HEK293T (cell line): Measurements from ENCODE around the gene LRCH4.
"Not testable (repeated sequence)": the region's sequence is repeated elsewhere in the genome, so short reads cannot be mapped to it uniquely, and the experiment has no call there.

ENCODE experiments used
- CTCF ChIA-PET: fragments of 350-600 bp; formaldehyde crosslinking; extraction: SDS; loops from one replicate; lab custom pipeline; 2021; ENCODE audit warnings: antibody characterized with exemption, inconsistent platforms; lab: Yijun Ruan, JAX
- POLR2A ChIA-PET: fragments of 350-600 bp; formaldehyde crosslinking; extraction: SDS; loops from one replicate; lab custom pipeline; 2020; ENCODE audit warnings: antibody characterized with exemption, inconsistent platforms; lab: Yijun Ruan, JAX
- DNase-seq: peaks from one replicate; pipeline ENCODE4 v3.0.0; 2012; ENCODE audit warnings: mixed read lengths; ENCODE audit errors: extremely low spot score
- ARNT ChIP-seq: fragments of 450-650 bp; IDR thresholded peaks from 2 replicates; pipeline ENCODE4 v1.6.1; 2017; ENCODE audit warnings: mild to moderate bottlenecking
- BHLHE40 ChIP-seq: fragments of 450-650 bp; IDR thresholded peaks from 2 replicates; pipeline ENCODE4 v1.6.1; 2016; ENCODE audit warnings: mild to moderate bottlenecking, moderate library complexity, borderline replicate concordance
- CTBP1 ChIP-seq: fragments of 450-650 bp; IDR thresholded peaks from 2 replicates; pipeline ENCODE4 v1.6.1; 2016; ENCODE audit warnings: borderline replicate concordance
- ELF4 ChIP-seq: fragments of 450-650 bp; IDR thresholded peaks from 2 replicates; pipeline ENCODE4 v1.6.1; 2017; ENCODE audit warnings: antibody characterized with exemption
- FOXA1 ChIP-seq: fragments of 450-650 bp; IDR thresholded peaks from 2 replicates; pipeline ENCODE4 v1.6.1; 2016; ENCODE audit warnings: mild to moderate bottlenecking
- FOXK2 ChIP-seq: fragments of 450-650 bp; IDR thresholded peaks from 2 replicates; pipeline ENCODE4 v1.6.1; 2016; ENCODE audit warnings: mild to moderate bottlenecking
- FOXM1 ChIP-seq: fragments of 450-650 bp; IDR thresholded peaks from 2 replicates; pipeline ENCODE4 v1.6.1; 2017; ENCODE audit warnings: mild to moderate bottlenecking, borderline replicate concordance
- HDGF ChIP-seq: fragments of 450-650 bp; IDR thresholded peaks from 2 replicates; pipeline ENCODE4 v1.6.1; 2017; ENCODE audit warnings: antibody characterized with exemption, borderline replicate concordance
- L3MBTL2 ChIP-seq: fragments of 450-650 bp; conservative IDR thresholded peaks from 2 replicates; pipeline ENCODE4 v1.6.1; 2016; ENCODE audit warnings: mild to moderate bottlenecking
- LEF1 ChIP-seq: fragments of 450-650 bp; IDR thresholded peaks from 2 replicates; pipeline ENCODE4 v1.6.1; 2017; ENCODE audit warnings: mild to moderate bottlenecking, borderline replicate concordance
- NFRKB ChIP-seq: fragments of 450-650 bp; IDR thresholded peaks from 2 replicates; pipeline ENCODE4 v1.6.1; 2016; ENCODE audit warnings: mild to moderate bottlenecking, moderate library complexity
- SP1 ChIP-seq: fragments of 450-650 bp; IDR thresholded peaks from 2 replicates; pipeline ENCODE4 v1.6.1; 2017
- SUZ12 ChIP-seq: fragments of 450-650 bp; IDR thresholded peaks from 2 replicates; pipeline ENCODE4 v1.6.1; 2016; ENCODE audit warnings: mild to moderate bottlenecking
- TARDBP ChIP-seq: fragments of 450-650 bp; IDR thresholded peaks from 2 replicates; pipeline ENCODE4 v1.6.1; 2016
- ZNF384 ChIP-seq: fragments of 450-650 bp; IDR thresholded peaks from 2 replicates; pipeline ENCODE4 v1.6.1; 2016
- TF ChIP-seq, protein P1 (sequence below): fragments of 450-650 bp; IDR thresholded peaks from 2 replicates; pipeline ENCODE4 v1.6.1; 2016

The LRCH4 gene

DNA sequence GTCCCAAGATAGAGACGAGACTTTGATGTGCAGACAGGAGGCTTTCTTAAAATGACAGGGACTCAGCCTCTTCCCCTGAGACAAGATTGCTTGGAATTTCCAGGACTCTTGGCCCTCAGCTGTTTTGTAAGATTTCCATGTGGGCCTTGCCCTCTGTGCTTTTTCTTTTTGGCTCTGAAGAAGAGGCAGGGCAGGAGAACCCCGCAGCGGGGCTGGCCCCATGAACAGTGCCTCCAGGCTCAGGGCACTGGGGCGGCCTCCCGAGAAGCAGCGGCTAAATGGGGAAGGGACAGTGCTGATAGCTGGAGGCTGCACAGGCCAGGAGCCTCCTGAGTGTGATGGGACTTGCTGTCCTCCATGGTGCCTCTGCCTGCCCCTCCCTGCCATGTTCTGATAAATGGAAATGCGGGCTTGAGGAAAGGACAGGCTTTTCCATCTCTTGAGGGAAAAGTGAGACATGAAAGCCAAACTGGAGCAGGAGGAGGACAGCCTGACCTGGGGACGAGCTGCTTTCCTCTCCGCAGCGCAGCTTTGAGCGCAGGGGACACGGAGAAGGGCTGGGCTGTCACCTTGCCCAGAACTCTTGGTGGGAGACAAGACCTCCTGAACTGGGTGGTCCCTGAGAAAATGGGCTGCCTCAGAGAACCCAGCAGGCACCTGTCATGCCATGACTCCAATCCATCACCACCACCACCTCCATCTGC is 24.3 kb downstream of the LRCH4 start:
- DNase-seq: no peak
- POLR2A ChIA-PET: interaction anchor here (1.0 kb wide), 1 partner anchor 131 kb away, joined by 3 read pairs; no protein-coding TSS in a partner anchor
- TF ChIP-seq ELF4 (no peak), SP1 (no peak), ARNT (no peak), FOXM1 (no peak), HDGF (no peak), BHLHE40 (no peak), SUZ12 (no peak), TARDBP (no peak), L3MBTL2 (no peak)
- TF ChIP-seq, protein P1, sequence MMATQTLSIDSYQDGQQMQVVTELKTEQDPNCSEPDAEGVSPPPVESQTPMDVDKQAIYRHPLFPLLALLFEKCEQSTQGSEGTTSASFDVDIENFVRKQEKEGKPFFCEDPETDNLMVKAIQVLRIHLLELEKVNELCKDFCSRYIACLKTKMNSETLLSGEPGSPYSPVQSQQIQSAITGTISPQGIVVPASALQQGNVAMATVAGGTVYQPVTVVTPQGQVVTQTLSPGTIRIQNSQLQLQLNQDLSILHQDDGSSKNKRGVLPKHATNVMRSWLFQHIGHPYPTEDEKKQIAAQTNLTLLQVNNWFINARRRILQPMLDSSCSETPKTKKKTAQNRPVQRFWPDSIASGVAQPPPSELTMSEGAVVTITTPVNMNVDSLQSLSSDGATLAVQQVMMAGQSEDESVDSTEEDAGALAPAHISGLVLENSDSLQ: no peak
- CTCF ChIA-PET: interaction anchor here (0.6 to 0.9 kb wide), 3 partner anchors 23 to 826 kb away, joined by 3 read pairs; partner anchors contain the start of gene AGFG2

DNA sequence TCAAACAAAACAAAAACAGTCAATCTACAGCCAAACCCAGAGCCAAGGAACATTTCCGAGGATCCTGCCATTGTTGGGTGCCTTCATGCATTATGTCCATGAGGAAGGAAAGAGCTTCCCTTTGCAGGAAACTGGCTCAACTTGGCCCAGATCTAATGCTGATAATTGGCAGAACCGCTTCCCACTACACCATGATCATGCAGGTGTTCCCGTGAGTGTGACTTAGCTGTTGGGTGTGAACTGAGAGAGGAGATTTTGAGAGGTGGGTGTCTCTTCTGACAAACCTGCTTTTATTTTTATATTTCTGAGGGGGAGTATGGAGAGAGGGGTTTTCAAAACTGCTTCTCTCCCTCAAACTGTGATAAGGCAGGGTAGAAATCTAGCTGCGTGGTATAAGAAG is 26.8 kb downstream of the LRCH4 start:
- ChIA-PET POLR2A (interaction anchor here (1.0 to 1.3 kb wide), 2 partner anchors 81 to 130 kb away, joined by 3 to 4 read pairs; no protein-coding TSS in a partner anchor), CTCF (interaction anchor here (0.6 to 2.2 kb wide), 18 partner anchors 14 to 171 kb away, joined by 3 to 13 read pairs (median 4); partner anchors contain the start of genes AGFG2 and POP7)
- TF ChIP-seq TARDBP (no peak), HDGF (no peak), SP1 (no peak), ZNF384 (no peak), CTBP1 (no peak), L3MBTL2 (no peak), FOXK2 (no peak), NFRKB (no peak), ARNT (no peak)
- TF ChIP-seq, protein P1: no peak
- no peak for DNase-seq

- TF ChIP-seq FOXM1 (no peak), CTBP1 (no peak), L3MBTL2 (no peak), HDGF (no peak), ELF4 (no peak), SP1 (no peak), BHLHE40 (no peak), FOXA1 (no peak), NFRKB (no peak), SUZ12 (no peak), ZNF384 (no peak), LEF1 (no peak), ARNT (no peak)
- TF ChIP-seq, protein P1: no peak
Measured at GRCh38 chr7:100556541-100556940, 29.4 kb downstream of the LRCH4 start.

DNA sequence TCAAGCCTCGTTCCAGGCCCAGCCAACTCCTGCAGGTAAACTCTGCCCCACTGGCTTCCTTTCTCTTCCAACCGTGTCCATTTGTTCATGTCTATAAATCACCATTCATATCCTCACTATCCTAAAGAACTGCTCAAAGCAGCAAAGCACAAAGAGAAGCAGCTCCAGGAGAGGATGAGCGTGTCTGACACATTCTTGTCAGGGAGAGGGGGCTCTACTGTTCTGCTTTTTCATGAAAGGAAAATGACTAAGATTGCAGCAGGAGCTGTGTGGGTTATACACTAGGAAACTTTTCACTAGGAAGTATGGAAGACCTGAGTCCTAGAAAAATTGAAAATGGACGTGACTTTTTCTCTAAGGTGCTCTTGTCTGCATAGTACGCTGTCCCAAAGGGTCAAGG is 30.2 kb downstream of the LRCH4 start:
- TF ChIP-seq FOXK2 (no peak), ARNT (no peak), L3MBTL2 (no peak), SP1 (no peak)
- POLR2A ChIA-PET: interaction anchor here (0.5 kb wide), 1 partner anchor 149 kb away, joined by 3 read pairs; no protein-coding TSS in a partner anchor
- CTCF ChIA-PET: no interaction called here
- no peak for DNase-seq

More at GRCh38 chr7:100556541-100556940, 29.4 kb downstream of the LRCH4 start:
- no peak for DNase-seq
- CTCF ChIA-PET: no interaction called here
- POLR2A ChIA-PET: no interaction called here

DNA sequence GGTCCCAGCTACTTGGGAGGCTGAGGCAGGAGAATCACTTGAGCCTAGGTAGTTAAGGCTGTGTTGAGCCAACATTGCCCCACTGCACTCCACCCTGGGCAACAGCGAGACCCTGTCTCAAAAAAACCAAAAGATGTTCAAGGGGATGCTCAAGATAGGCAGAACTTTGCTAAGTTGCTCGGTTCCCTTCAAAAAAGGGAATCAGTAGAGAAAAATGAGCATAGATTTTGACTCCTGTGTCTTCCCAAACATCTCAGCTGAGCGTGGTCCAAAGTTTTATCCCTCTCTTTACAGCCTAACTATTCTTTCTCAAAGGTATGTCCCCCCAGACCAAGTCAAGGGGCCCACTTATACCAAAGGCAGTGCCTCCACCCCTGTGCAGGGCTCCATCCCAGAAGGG is 32.9 kb downstream of the LRCH4 start:
- POLR2A ChIA-PET: no interaction called here
- TF ChIP-seq CTBP1 (no peak), FOXM1 (no peak), ZNF384 (no peak), FOXA1 (no peak), TARDBP (no peak), L3MBTL2 (no peak), ELF4 (no peak), NFRKB (no peak), HDGF (no peak), SUZ12 (no peak), FOXK2 (no peak), LEF1 (no peak), ARNT (no peak), BHLHE40 (no peak)
- TF ChIP-seq, protein P1: no peak
- CTCF ChIA-PET: no interaction called here
- no peak for DNase-seq

DNA sequence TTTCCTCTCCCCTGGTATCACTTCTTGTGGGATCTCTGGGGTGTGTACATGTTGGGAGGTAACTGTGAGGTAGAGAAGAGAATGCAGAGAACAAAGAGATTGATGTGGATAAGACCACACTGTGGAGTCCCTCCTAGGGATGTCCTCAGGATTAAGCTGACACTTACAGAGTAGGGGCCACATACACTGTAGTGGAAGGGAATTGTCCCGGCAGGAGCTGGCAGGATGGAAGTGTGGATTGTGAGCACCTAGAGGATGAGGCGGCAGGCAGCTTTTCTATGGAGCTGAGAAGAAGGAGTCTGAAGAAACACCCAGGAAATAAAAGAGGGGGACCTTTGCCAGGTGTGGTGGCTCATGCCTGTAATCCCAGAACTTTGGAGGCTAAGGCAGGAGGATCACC is 33.4 kb downstream of the LRCH4 start:
- ChIA-PET POLR2A (no interaction called here), CTCF (no interaction called here)
- no peak for TF ChIP-seq LEF1
- TF ChIP-seq, protein P1: no peak
- TF ChIP-seq L3MBTL2: no peak
- no peak for TF ChIP-seq FOXA1
- no peak for TF ChIP-seq FOXK2
- no peak for TF ChIP-seq SUZ12
- TF ChIP-seq SP1: no peak
- TF ChIP-seq CTBP1: no peak
- TF ChIP-seq NFRKB: no peak
- no peak for TF ChIP-seq HDGF
- no peak for TF ChIP-seq ZNF384
- no peak for DNase-seq

DNA sequence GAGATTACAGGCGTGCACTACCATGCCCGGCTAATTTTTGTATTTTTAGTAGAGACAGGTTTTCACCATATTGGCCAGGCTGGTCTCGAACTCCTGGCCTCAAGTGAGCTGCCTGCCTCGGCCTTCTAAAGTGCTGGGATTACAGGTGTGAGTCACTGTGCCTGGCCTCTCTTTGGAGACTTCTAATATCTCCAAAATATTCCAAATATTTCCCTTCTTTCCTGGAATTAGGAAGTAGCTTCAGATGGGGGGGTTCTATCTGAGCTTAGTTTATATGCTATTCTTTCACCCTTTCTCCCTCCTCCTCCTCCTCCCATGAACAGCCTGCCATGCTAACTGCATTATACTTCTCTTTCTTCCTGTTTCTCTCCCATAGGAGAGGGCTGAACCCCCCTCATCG is 37.5 kb downstream of the LRCH4 start:
- ChIA-PET CTCF (interaction anchor here (0.5 kb wide), 1 partner anchor 143 kb away, joined by 6 read pairs; no protein-coding TSS in a partner anchor), POLR2A (interaction anchor here (1.2 kb wide), 1 partner anchor 38 kb away, joined by 4 read pairs; the partner anchor contains the start of gene FBXO24)
- not testable (repeated sequence) for DNase-seq
